Mesodermal cell (in vitro differentiated cells): ENCODE data around the gene ORC4.
"Not testable (repeated sequence)": the region's sequence is repeated elsewhere in the genome, so short reads cannot be mapped to it uniquely, and the experiment has no call there.

Source experiments
- H3K27ac ChIP-seq: 2 replicates; pipeline ENCODE4 v1.7.0; 2013; ENCODE audit warnings: mild to moderate bottlenecking, low read depth, low read length, moderate library complexity; ENCODE audit not compliant: severe bottlenecking
- H3K36me3 ChIP-seq: 2 replicates; pipeline ENCODE4 v1.7.1; 2013; ENCODE audit warnings: mild to moderate bottlenecking, low read length, moderate library complexity; ENCODE audit not compliant: control insufficient read depth, insufficient read depth
- H3K4me1 ChIP-seq: one replicate; pipeline ENCODE4 v1.7.1; 2013; ENCODE audit warnings: mild to moderate bottlenecking, low read length; ENCODE audit not compliant: insufficient read depth, control insufficient read depth, poor library complexity, severe bottlenecking
- H3K4me3 ChIP-seq: 2 replicates; pipeline ENCODE4 v1.7.0; 2013; ENCODE audit warnings: low read length, control low read depth, mild to moderate bottlenecking; ENCODE audit not compliant: insufficient read depth, poor library complexity, severe bottlenecking; ENCODE audit errors: extremely low read depth
- H3K9me3 ChIP-seq: 2 replicates; pipeline ENCODE4 v1.7.1; 2013; ENCODE audit warnings: mild to moderate bottlenecking, low read length, moderate library complexity; ENCODE audit not compliant: control insufficient read depth
- WGBS, 2 experiments: methylation state at CpG; one replicate each; pipeline ENCODE4 v1.1.5; 2013; ENCODE audit warnings: missing lambda C conversion rate in 2 of 2; ENCODE audit not compliant: insufficient coverage in 2 of 2; 5-methylcytosine and 5-hydroxymethylcytosine counted together

Gene ORC4

GRCh38 chr2:148021059-148021861 is 723 bp upstream of the ORC4 start, which contains the start of gene MBD5:
Gene MBD5, plus strand, starts transcription at chr2:148021091.
- H3K4me1 ChIP-seq, result peaks cover 7% of the 10 kb centered on the region
- H3K4me3 ChIP-seq, result peak within 1 kb of the TSS; percentile 85
- WGBS, 2 experiments, result no CpG with 5 or more reads among the region's 11 CpGs
- H3K9me3 ChIP-seq, result no peaks in the 10 kb centered on the region
- peaks cover 2% of the 10 kb centered on the region for H3K36me3 ChIP-seq
- H3K27ac ChIP-seq, result peak within 1 kb of the TSS; percentile 83

GRCh38 chr2:148014616-148015015 is 5.9 kb downstream of the ORC4 start:
- peaks cover 7% of the 10 kb centered on the region for H3K4me1 ChIP-seq
- no peaks in the 10 kb centered on the region for H3K36me3 ChIP-seq
- no peak overlapping the region for H3K4me3 ChIP-seq
- 90% methylated on average over 2 of the region's 5 CpGs; no CpG with 5 or more reads in 1 of the 2 experiments for WGBS, 2 experiments
- H3K27ac ChIP-seq, result no peak overlapping the region
- H3K9me3 ChIP-seq, result no peaks in the 10 kb centered on the region

GRCh38 chr2:148013876-148014275 is 6.7 kb downstream of the ORC4 start:
- Histone ChIP-seq H3K36me3 (no peaks in the 10 kb centered on the region), H3K4me1 (peaks cover 4% of the 10 kb centered on the region), H3K4me3 (no peak overlapping the region), H3K27ac (no peak overlapping the region), H3K9me3 (no peaks in the 10 kb centered on the region)
- 86 to 100% methylated on average over 1 of the region's 2 CpGs for WGBS, 2 experiments

GRCh38 chr2:148008411-148008810 is 12.1 kb downstream of the ORC4 start:
- not testable (repeated sequence) for H3K27ac ChIP-seq, H3K9me3 ChIP-seq, H3K36me3 ChIP-seq, H3K4me1 ChIP-seq, H3K4me3 ChIP-seq
- WGBS, 2 experiments, result 98 to 100% methylated on average over 2 to 6 of the region's 7 CpGs

GRCh38 chr2:148007219-148007900 is 13.2 kb downstream of the ORC4 start:
- Histone ChIP-seq H3K9me3 (no peaks in the 10 kb centered on the region), H3K27ac (no peak overlapping the region), H3K4me3 (no peak overlapping the region), H3K4me1 (no peaks in the 10 kb centered on the region), H3K36me3 (no peaks in the 10 kb centered on the region)
- 100% methylated on average over 1 to 2 of the region's 5 CpGs for WGBS, 2 experiments

GRCh38 chr2:148006249-148007007 is 14.1 kb downstream of the ORC4 start:
- H3K4me3 ChIP-seq, result no peak overlapping the region
- no peak overlapping the region for H3K27ac ChIP-seq
- no peaks in the 10 kb centered on the region for H3K9me3 ChIP-seq
- H3K36me3 ChIP-seq, result no peaks in the 10 kb centered on the region
- 93 to 98% methylated on average over 4 to 6 of the region's 6 CpGs for WGBS, 2 experiments
- no peaks in the 10 kb centered on the region for H3K4me1 ChIP-seq

GRCh38 chr2:148002420-148002819 is 18.1 kb downstream of the ORC4 start:
- not testable (repeated sequence) for H3K27ac ChIP-seq, H3K4me3 ChIP-seq, H3K36me3 ChIP-seq, H3K4me1 ChIP-seq, H3K9me3 ChIP-seq

- Histone ChIP-seq H3K4me1 (no peaks in the 10 kb centered on the region), H3K36me3 (peaks cover 16% of the 10 kb centered on the region), H3K9me3 (peaks cover 4% of the 10 kb centered on the region), H3K27ac (no peak overlapping the region), H3K4me3 (no peak overlapping the region)
- no CpG with 5 or more reads among the region's 1 CpG for WGBS, 2 experiments
Observed at GRCh38 chr2:148000095-148000494, 20.4 kb downstream of the ORC4 start.

- Histone ChIP-seq H3K27ac (no peak overlapping the region), H3K4me3 (no peak overlapping the region), H3K4me1 (no peaks in the 10 kb centered on the region), H3K36me3 (peaks cover 16% of the 10 kb centered on the region), H3K9me3 (peaks cover 4% of the 10 kb centered on the region)
- 75 to 80% methylated on average over 1 of the region's 2 CpGs for WGBS, 2 experiments
Observed at GRCh38 chr2:147999126-147999525, 21.4 kb downstream of the ORC4 start.

- WGBS, 2 experiments, result 80 to 88% methylated on average over 1 of the region's 4 CpGs
- Histone ChIP-seq H3K27ac (no peak overlapping the region), H3K4me1 (no peaks in the 10 kb centered on the region), H3K36me3 (peaks cover 16% of the 10 kb centered on the region), H3K4me3 (no peak overlapping the region), H3K9me3 (peaks cover 4% of the 10 kb centered on the region)
Observed at GRCh38 chr2:147998203-147998602, 22.3 kb downstream of the ORC4 start.
